Astrocyte (in vitro differentiated cells and primary cell): Measurements from ENCODE around the gene HSPB7. TPM values are rescaled to one million over a fixed set of nuclear protein-coding genes. Genes with fewer than 3 reads are reported as not detected.
A peak's percentile ranks its signal among the peaks of the same experiment; 100 is the strongest.

Experiments
- DNase-seq: peaks from one replicate; pipeline ENCODE4 v3.0.0-alpha.2; 2010; ENCODE audit warnings: low read depth
- FAIRE-seq: peaks from 2 replicates; lab custom pipeline; 2011; peaks lifted over from hg19 to GRCh38; lab: Jason Lieb, UNC
- H2AFZ ChIP-seq: 2 replicates; pipeline ENCODE4 v1.6.0; 2012; ENCODE audit warnings: low read depth, low read length, inconsistent platforms
- H3K27ac ChIP-seq: 2 replicates; pipeline ENCODE4 v1.5.1; 2011; ENCODE audit warnings: low read depth, low read length, inconsistent platforms
- H3K27me3 ChIP-seq: 2 replicates; pipeline ENCODE4 v1.6.0; 2011; ENCODE audit warnings: low read length, inconsistent platforms; ENCODE audit not compliant: insufficient read depth
- H3K36me3 ChIP-seq: 2 replicates; pipeline ENCODE4 v1.5.1; 2011; ENCODE audit warnings: low read length, inconsistent platforms; ENCODE audit not compliant: insufficient read depth
- H3K4me1 ChIP-seq: 2 replicates; pipeline ENCODE4 v1.5.1; 2011; ENCODE audit warnings: low read length, inconsistent platforms; ENCODE audit not compliant: insufficient read depth
- H3K4me2 ChIP-seq: 2 replicates; pipeline ENCODE4 v1.6.0; 2012; ENCODE audit warnings: low read length, inconsistent platforms
- H3K4me3 ChIP-seq: 2 replicates; pipeline ENCODE4 v1.5.1; 2011; ENCODE audit warnings: low read depth, mild to moderate bottlenecking, low read length, inconsistent platforms; ENCODE audit not compliant: insufficient read depth
- H3K79me2 ChIP-seq: 2 replicates; pipeline ENCODE4 v1.6.0; 2012; ENCODE audit warnings: mild to moderate bottlenecking, low read length, inconsistent platforms; ENCODE audit not compliant: insufficient read depth
- H3K9ac ChIP-seq: 2 replicates; pipeline ENCODE4 v1.6.0; 2012; ENCODE audit warnings: mild to moderate bottlenecking, low read length, inconsistent platforms
- H3K9me3 ChIP-seq: 2 replicates; pipeline ENCODE4 v1.5.1; 2012; ENCODE audit warnings: low read depth, mild to moderate bottlenecking, low read length, inconsistent platforms; ENCODE audit not compliant: insufficient read depth
- H4K20me1 ChIP-seq: 2 replicates; pipeline ENCODE4 v1.6.0; 2012; ENCODE audit warnings: low read length, inconsistent platforms; ENCODE audit not compliant: insufficient read depth
- H3K27ac Mint-ChIP-seq: one replicate; pipeline ENCODE4 v1.8.0; 2021; ENCODE audit warnings: mild to moderate bottlenecking, mixed read lengths; ENCODE audit not compliant: unreplicated experiment
- H3K27me3 Mint-ChIP-seq: one replicate; pipeline ENCODE4 v1.8.0; 2021; ENCODE audit warnings: low read depth, mixed read lengths; ENCODE audit not compliant: unreplicated experiment
- H3K36me3 Mint-ChIP-seq: one replicate; pipeline ENCODE4 v1.8.0; 2021; ENCODE audit warnings: low read depth, mixed read lengths; ENCODE audit not compliant: unreplicated experiment
- H3K4me1 Mint-ChIP-seq: one replicate; pipeline ENCODE4 v1.8.0; 2021; ENCODE audit warnings: low read depth, mixed read lengths; ENCODE audit not compliant: unreplicated experiment
- H3K4me3 Mint-ChIP-seq: one replicate; pipeline ENCODE4 v1.8.0; 2021; ENCODE audit warnings: mild to moderate bottlenecking, moderate library complexity, mixed read lengths; ENCODE audit not compliant: unreplicated experiment
- H3K9me3 Mint-ChIP-seq: one replicate; pipeline ENCODE4 v1.8.0; 2021; ENCODE audit warnings: mild to moderate bottlenecking, mixed read lengths; ENCODE audit not compliant: unreplicated experiment
- CTCF ChIP-seq: IDR thresholded peaks from 2 replicates; pipeline ENCODE4 v1.5.1; 2011; ENCODE audit warnings: low read depth, mild to moderate bottlenecking, inconsistent platforms, low read length, moderate library complexity; ENCODE audit not compliant: insufficient read depth
- EZH2 ChIP-seq: IDR thresholded peaks from 2 replicates; pipeline ENCODE4 v1.6.1; 2012; ENCODE audit warnings: mild to moderate bottlenecking, low read length, inconsistent platforms; ENCODE audit not compliant: insufficient read depth
- total RNA-seq: library from RNA; stranded (reverse); gene quantifications from 2 replicates; pipeline ENCODE4 v1.2.1, GENCODE V29; 2021

Gene HSPB7
- total RNA-seq, 1 donor from 2014 or later, result 0.45 TPM

GRCh38 chr1:16050328-16050727, 32.5 kb upstream of the HSPB7 start:
- no peak for FAIRE-seq
- Histone ChIP-seq H3K27ac (no peak overlapping the region), H3K4me1 (no peaks in the 10 kb centered on the region), H3K36me3 (no peaks in the 10 kb centered on the region), H2AFZ (no peak overlapping the region), H3K4me2 (no peak overlapping the region), H4K20me1 (no peaks in the 10 kb centered on the region), H3K9ac (no peak overlapping the region), H3K27me3 (no peaks in the 10 kb centered on the region), H3K4me3 (no peak overlapping the region), H3K9me3 (no peaks in the 10 kb centered on the region), H3K79me2 (no peaks in the 10 kb centered on the region)
- TF ChIP-seq EZH2 (no peak), CTCF (no peak)
- H3K4me3 Mint-ChIP-seq, result no peak overlapping the region
- H3K36me3 Mint-ChIP-seq, result no peaks in the 10 kb centered on the region
- H3K27ac Mint-ChIP-seq, result no peak overlapping the region
- no peaks in the 10 kb centered on the region for H3K9me3 Mint-ChIP-seq
- H3K4me1 Mint-ChIP-seq, result no peaks in the 10 kb centered on the region
- H3K27me3 Mint-ChIP-seq, result peaks cover 27% of the 10 kb centered on the region
- no peak for DNase-seq

- Histone ChIP-seq H3K36me3 (no peaks in the 10 kb centered on the region), H3K9me3 (no peaks in the 10 kb centered on the region), H3K27me3 (no peaks in the 10 kb centered on the region), H3K27ac (no peak overlapping the region), H3K4me2 (peak overlapping the region; percentile 78), H3K9ac (peak overlapping the region; percentile 32), H4K20me1 (no peaks in the 10 kb centered on the region), H3K4me1 (no peaks in the 10 kb centered on the region), H2AFZ (peak overlapping the region; percentile 91), H3K4me3 (peak overlapping the region; percentile 45), H3K79me2 (no peaks in the 10 kb centered on the region)
- H3K27ac Mint-ChIP-seq, result no peak overlapping the region
- DNase-seq, result peak; percentile 19
- no peaks in the 10 kb centered on the region for H3K36me3 Mint-ChIP-seq
- H3K4me1 Mint-ChIP-seq, result no peaks in the 10 kb centered on the region
- H3K9me3 Mint-ChIP-seq, result no peaks in the 10 kb centered on the region
- FAIRE-seq, result no peak
- H3K27me3 Mint-ChIP-seq, result peaks cover 31% of the 10 kb centered on the region
- TF ChIP-seq EZH2 (no peak), CTCF (no peak)
- H3K4me3 Mint-ChIP-seq, result peak overlapping the region; percentile 57
Measured at GRCh38 chr1:16048573-16049189, 30.8 kb upstream of the HSPB7 start.

GRCh38 chr1:16047791-16048475, 30.1 kb upstream of the HSPB7 start:
- H3K4me3 Mint-ChIP-seq, result no peak overlapping the region
- no peak overlapping the region for H3K4me3 ChIP-seq
- H3K9me3 Mint-ChIP-seq, result no peaks in the 10 kb centered on the region
- no peaks in the 10 kb centered on the region for H3K79me2 ChIP-seq
- peaks cover 36% of the 10 kb centered on the region for H3K27me3 Mint-ChIP-seq
- no peaks in the 10 kb centered on the region for H3K27me3 ChIP-seq
- no peak for DNase-seq
- no peaks in the 10 kb centered on the region for H3K36me3 ChIP-seq
- no peak overlapping the region for H3K4me2 ChIP-seq
- H2AFZ ChIP-seq, result no peak overlapping the region
- no peaks in the 10 kb centered on the region for H3K4me1 Mint-ChIP-seq
- no peak overlapping the region for H3K27ac Mint-ChIP-seq
- no peak for TF ChIP-seq EZH2
- no peak for TF ChIP-seq CTCF
- H3K27ac ChIP-seq, result no peak overlapping the region
- H3K9me3 ChIP-seq, result no peaks in the 10 kb centered on the region
- H3K36me3 Mint-ChIP-seq, result no peaks in the 10 kb centered on the region
- H3K9ac ChIP-seq, result no peak overlapping the region
- no peaks in the 10 kb centered on the region for H3K4me1 ChIP-seq
- no peaks in the 10 kb centered on the region for H4K20me1 ChIP-seq
- no peak for FAIRE-seq
